Bronchial epithelial cell (primary cell): ENCODE results near the gene PANK1. TPM values are rescaled to one million over a fixed set of nuclear protein-coding genes. Genes with fewer than 3 reads are reported as not detected.

Experiments
- DNase-seq: peaks from one replicate; pipeline ENCODE4 v3.0.0-alpha.2; 2010; ENCODE audit warnings: low read depth
- FAIRE-seq: peaks from 2 replicates; lab custom pipeline; 2011; peaks lifted over from hg19 to GRCh38; lab: Jason Lieb, UNC
- H3K27me3 ChIP-seq: 2 replicates; pipeline ENCODE4 v1.5.1; 2011; ENCODE audit warnings: low read length; ENCODE audit not compliant: control insufficient read depth, insufficient read depth
- H3K36me3 ChIP-seq: 2 replicates; pipeline ENCODE4 v1.5.1; 2011; ENCODE audit warnings: low read length; ENCODE audit not compliant: control insufficient read depth, insufficient read depth
- H3K4me3 ChIP-seq: 2 replicates; pipeline ENCODE4 v1.5.1; 2011; ENCODE audit warnings: mild to moderate bottlenecking, low read depth, low read length, control low read depth
- CTCF ChIP-seq: IDR thresholded peaks from 2 replicates; pipeline ENCODE4 v1.5.1; 2011; ENCODE audit warnings: mild to moderate bottlenecking, moderate library complexity, low read length, control low read depth, inconsistent platforms; ENCODE audit not compliant: insufficient read depth, severe bottlenecking
- total RNA-seq: library from RNA; depleted of rRNA; stranded (reverse); fragments of >200 nt; gene quantifications from 2 replicates; pipeline ENCODE4 v1.2.1, GENCODE V29; 2014

PANK1 gene
- total RNA-seq, 1 donor from 2014 or later = 8.4 TPM

GRCh38 chr10:89659143-89660131, 14.4 kb upstream of the PANK1 start:
- no peak for TF ChIP-seq CTCF
- DNase-seq (no peak), FAIRE-seq (no peak)
- H3K4me3 ChIP-seq = no peak overlapping the region
- no peaks in the 10 kb centered on the region for H3K27me3 ChIP-seq
- H3K36me3 ChIP-seq = no peaks in the 10 kb centered on the region

GRCh38 chr10:89657302-89657701, 12.3 kb upstream of the PANK1 start:
- DNase-seq (no peak), FAIRE-seq (no peak)
- no peaks in the 10 kb centered on the region for H3K27me3 ChIP-seq
- no peak overlapping the region for H3K4me3 ChIP-seq
- no peaks in the 10 kb centered on the region for H3K36me3 ChIP-seq
- no peak for TF ChIP-seq CTCF

GRCh38 chr10:89655722-89656121, 10.7 kb upstream of the PANK1 start:
- no peak for DNase-seq
- Histone ChIP-seq H3K36me3 (no peaks in the 10 kb centered on the region), H3K4me3 (no peak overlapping the region), H3K27me3 (no peaks in the 10 kb centered on the region)
- no peak for TF ChIP-seq CTCF
- no peak for FAIRE-seq

- DNase-seq = no peak
- TF ChIP-seq CTCF = no peak
- FAIRE-seq = no peak
- Histone ChIP-seq H3K4me3 (no peak overlapping the region), H3K36me3 (no peaks in the 10 kb centered on the region), H3K27me3 (no peaks in the 10 kb centered on the region)
Observed at GRCh38 chr10:89653410-89653869, 8.4 kb upstream of the PANK1 start.

- FAIRE-seq (no peak), DNase-seq (no peak)
- Histone ChIP-seq H3K4me3 (no peak overlapping the region), H3K36me3 (no peaks in the 10 kb centered on the region), H3K27me3 (no peaks in the 10 kb centered on the region)
- no peak for TF ChIP-seq CTCF
Observed at GRCh38 chr10:89652806-89653370, 7.8 kb upstream of the PANK1 start.
